GM18867 (cell line): ENCODE data around the gene CDCP2.
"Not testable (repeated sequence)": the region's sequence is repeated elsewhere in the genome, so short reads cannot be mapped to it uniquely, and the experiment has no call there.

Experiments used
- ATAC-seq: cut with Tn5 transposase; IDR thresholded peaks from one replicate; pipeline ENCODE4 v1.9.1; 2021; ENCODE audit warnings: mild to moderate bottlenecking, moderate library complexity; ENCODE audit not compliant: unreplicated experiment

The CDCP2 gene

DNA sequence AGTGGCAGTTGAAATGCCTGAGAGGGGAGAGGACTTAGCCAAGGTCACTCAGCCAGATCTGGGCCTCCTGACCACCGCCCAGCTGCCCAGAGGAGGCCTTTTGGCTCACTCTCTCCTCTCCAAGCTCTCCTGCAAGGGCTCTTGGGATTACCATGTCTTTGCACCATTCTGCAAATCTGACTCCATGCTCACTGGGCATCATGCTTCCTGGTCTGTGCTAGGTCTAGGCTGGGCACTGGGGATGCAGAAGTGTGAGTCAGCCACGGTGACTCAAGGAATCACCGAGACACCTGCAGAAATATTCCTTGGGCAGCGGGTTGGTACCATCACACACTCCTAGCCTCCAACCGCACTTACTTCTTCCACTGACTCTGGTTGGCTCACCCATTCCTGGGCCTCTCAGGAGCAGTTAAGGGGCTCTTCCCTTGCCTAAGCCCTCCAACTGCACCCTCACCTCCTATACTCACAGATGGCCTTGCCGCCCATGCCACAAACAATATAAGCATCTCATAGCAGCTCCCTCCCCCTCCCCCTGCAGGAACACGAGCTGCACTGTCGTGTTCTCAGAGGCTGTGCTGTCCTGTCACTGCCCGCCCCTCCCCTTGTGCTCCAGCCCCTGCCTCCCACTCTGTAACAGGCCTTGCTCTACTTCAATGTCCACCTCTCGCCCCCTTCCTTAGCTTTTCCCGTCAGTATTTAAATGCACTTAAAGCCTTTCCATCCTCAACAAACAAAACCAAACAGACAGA, 34.8 kb downstream of the CDCP2 start:
- ATAC-seq = no peak

DNA sequence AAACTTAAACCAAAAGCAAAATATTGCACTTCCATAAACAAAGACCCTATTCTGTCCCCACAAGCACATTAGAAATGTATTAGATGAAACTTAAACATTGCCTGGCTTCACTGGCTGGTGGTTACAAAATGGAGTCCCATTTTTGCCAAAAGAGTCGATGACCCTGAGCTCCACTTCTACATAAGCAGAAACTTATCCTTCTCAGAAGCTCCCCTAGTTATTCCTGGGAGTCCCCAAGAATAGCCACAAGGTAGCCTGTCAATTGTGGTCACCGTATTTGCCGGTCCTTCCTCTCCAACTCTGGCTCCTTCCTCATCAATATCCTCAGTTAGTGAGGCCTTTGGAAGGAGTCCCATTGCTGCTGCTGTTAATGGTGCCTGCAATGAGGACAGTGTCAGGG, 37.3 kb downstream of the CDCP2 start:
- ATAC-seq = no peak

DNA sequence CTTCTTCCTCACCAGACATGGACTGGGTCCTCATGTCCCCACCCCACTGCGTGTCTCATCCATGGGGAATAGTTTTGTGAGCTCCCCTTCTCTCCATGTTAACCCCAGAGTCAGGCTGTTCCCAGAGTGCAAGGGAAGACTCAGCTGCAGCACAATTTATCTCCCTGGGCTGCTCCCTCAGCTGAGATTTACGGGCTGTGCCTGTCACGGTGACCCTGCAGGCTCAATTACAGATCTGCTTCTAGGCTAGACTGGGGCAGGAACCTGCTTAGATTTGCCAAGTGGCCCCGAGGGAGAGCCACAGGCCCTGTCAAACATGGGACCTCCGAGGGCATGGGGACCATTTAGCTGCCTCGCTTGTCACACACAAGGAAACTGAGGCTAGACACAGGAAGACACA, 37.8 kb downstream of the CDCP2 start:
- ATAC-seq = no peak

DNA sequence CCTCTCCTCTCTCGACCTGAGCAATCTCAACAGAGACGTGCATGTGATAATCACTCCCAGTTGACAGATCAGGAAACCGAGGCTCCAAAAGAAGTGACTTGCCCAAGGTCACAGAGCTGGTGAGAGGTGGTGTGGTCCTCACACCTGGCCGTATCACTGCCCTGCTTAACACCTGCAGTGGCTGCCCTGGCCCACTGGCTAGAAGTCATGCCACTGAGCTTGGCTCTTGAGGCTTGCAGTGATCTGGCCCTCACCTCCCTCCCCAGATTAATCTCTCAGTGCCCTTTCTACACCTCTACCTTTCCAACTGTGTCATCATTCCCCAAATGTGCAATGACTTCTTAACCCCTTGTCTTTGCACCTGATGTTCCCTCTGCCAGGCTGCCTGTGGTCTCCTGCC, 38.8 kb downstream of the CDCP2 start:
- no peak for ATAC-seq

DNA sequence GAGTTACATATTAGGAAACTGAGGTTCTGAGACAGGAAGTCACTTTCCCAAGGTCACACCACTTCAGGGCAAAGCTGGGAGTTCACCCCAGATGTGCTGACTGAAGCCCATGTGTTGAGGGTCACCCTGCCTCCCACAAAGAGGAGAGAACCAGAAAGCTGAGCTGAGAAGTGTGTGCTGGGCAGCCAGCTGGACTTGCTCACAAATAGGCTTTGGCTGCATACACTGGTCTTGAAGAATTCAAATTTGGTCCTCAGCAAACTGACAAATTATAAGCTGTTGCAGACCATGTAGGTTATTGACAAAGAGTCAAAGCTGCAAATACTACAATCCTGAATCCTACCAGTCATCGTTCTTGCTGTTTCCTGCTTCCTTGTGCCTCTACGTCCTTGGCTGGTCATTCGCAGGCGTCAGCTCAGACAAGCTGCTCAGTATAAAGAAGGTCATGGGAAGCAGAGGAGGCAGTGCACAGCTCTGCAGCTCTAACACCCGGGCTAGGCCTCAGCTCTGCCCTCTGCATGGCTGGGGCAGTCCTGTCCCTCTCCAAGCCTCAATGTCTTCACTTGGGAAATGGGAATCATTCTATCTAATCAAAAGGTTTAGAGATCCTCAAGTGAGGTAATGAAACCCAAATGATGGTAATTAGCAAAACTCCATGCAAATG, 40.0 kb downstream of the CDCP2 start:
- ATAC-seq = no peak

DNA sequence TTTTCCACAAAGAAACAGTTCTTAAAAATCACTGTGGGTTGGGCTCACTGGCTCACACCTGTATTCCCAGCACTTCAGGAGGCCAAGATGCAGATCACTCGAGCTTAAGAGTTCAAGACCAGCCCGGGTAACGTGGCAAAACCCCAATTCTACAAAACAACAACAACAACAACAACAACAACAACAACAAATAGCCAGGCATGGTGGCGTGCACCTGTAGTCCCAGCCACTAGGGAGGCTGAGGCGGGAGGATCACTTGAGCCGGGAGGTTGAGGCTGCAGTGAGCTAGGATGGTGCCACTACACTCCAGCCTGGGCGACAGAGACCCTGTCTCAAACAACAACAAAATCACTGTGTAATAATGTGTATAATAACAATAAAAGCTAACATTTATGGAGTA, 40.8 kb downstream of the CDCP2 start:
- no peak for ATAC-seq

DNA sequence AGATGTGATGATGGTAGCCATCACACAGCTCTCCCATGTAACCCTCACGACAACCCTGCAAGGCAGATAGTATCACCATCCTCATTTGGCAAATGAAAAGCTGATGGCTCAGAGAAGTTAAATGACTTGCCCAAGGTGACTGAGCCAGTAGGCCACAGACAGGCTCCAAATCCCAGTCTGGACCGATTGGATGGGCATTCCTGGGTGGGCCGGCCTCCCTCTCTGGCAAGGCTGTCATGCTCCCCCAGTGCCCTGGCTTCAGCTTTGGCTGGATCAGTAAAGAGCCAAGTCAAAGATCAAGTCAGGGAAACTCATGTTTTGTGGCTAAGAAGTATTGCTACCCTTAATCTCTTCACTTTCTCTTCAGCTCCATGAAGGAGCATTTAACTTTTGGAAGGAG, 41.2 kb downstream of the CDCP2 start:
- ATAC-seq = no peak

DNA sequence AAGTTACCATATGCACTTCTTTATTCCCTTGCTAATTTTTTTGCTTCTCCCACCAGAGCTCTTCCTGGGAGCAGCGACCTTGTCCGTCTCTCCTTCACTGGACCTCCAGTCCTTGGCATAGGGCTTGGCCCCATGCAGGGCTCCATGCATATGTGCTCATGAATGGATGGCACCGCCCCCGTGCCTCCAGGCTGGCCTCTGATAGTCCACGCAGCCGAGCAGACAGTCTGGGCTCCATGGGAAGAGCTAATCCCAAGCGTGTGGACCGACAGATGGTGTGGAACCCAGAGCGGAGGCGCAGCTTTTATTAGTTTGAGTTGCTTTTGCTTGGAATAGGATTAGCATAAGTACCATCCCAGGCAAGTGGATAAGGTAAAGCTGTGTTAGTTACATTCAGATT, 41.8 kb downstream of the CDCP2 start:
- no peak for ATAC-seq

DNA sequence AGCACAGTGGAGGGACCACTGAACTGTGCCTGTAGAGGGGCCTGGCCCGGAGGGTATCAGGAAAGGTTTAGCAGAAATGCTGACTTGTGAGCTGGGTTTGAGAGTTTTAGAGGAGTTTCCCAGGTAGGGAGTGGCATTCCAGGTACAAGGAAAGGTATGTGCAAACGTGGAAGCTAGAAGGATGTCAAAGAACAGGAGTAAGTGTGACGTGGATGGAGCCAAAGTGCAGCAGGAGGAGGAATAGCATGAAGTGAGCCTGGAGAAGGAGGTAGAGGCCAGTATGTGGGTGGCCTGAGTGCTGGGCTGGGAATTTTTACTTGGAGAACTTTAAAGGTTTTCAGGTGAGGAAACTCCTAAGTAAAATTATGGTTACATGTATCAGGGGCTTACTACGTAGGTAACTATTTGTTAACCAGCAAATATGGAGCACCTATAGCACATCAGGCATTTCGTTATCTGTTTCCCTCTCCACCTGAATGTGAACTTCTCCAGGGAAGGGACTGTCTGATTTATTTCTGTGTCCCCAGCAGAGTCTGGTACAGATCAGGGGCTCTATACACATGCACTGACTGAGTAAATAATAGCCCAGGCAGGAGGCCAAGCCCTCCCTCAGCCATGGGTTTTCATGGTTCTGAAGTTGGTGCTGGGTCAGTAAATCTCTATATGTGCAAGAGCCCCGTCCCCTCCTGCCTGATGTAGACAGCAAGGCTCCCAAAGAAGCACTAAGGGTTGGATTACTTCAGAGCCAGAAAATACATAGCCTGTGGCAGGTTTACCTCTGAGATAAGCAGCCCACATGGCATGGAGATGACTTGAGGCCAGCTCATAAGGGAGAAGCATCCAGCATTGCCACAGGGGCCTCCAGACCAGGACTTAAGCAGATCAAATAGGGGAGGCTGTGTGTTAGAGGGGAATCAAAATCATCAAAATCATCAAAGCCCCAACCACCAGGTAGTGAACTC, 43.4 kb downstream of the CDCP2 start:
- no peak for ATAC-seq

DNA sequence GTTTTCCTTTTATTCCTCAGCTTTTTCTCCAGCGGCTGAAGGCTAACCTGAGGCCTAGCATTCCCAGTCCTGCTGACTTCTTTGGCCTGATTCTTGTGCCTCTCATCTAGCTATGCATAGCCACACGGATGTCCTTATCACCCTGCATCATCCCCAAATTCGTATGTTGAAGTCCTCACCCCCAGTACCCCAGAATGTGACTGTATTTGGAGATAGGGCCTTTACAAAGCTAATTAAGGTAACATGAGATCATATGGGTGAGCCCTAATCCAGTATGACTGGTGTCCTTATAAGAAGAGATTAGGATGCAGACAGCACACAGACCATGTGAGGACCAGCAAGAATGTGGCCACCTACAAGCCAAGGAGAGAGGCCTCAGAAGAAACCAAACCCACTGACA, 44.6 kb downstream of the CDCP2 start:
- no peak for ATAC-seq

DNA sequence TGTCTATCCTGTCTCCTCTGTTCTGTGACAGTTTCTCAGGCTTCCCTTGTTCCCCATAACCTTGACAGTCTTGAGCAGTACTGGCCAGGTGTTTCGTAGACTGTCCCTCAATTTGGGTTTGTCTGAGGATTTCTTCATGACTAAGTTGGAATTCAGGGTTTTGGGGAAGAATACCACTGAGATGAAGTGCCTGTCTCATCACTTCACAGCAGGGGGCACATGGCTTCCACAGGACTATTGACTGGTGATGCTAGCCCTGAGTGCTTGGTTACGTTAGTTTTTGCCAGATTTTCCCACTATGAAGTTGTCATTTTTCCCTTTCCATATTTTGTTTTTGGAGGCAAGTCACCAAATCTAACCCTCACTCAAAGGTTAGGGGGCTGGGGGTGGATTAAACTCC, 45.7 kb downstream of the CDCP2 start:
- no peak for ATAC-seq

DNA sequence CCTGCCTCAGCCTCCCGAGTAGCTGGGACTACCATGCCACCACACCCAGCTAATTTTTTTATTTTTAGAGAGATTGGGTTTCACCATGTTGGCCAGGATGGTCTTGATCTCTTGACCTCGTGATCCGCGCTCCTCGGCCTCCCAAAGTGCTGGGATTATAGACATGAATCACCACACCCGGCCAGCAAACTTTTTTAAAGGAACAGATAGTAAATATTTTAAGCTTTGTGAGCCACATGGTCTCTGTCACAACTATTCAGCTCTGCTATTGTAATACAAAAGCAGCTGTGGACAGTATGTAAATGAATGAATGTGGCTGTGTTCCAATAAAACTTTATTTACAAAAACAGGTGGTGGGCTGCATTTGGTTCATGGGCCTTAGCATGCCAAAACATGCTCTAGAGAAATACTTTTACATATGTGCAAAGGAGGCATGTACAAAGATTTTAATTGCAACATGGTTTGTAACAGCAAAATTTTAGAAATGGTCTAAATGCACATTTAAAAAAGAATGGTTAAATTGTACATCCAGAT, 47.0 kb downstream of the CDCP2 start:
- ATAC-seq = no peak

DNA sequence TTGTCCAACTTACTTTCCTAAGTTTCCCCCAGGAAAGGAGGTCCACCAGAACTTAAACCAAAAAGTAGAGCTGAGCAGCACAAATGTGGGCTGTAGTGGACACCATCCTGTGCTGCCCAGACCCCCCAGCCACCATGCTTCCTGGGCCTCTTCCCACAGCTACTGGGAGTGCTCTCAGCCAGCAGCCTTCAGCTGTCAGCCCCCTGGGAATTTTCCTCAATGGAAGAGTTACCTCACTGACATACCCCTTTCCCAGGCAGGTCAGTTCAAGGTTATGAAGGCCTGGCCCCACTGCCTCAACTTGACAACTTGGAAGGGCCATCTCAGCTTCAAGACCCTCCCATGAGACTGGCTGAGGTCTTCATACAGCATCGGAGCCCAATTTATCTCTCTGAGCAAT, 47.7 kb downstream of the CDCP2 start:
- no peak for ATAC-seq

DNA sequence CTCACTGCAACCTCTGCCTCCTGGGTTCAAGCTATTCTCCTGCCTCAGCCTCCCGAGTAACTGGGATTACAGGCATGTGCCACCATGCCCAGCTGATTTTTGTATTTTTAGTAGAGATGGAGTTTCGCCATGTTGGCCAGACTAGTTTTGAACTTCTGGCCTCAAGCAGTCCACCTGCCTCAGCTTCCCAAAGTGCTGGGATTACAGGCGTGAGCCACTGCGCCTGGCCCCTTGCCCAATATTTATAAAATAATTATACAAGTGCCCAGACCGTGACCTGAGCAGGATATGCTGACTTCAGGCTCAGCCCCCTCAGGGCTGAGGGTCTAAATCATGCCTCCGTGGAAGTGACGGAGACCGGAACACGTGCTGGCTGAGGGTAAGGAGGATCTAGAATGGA, 48.2 kb downstream of the CDCP2 start:
- ATAC-seq = not testable (repeated sequence)

DNA sequence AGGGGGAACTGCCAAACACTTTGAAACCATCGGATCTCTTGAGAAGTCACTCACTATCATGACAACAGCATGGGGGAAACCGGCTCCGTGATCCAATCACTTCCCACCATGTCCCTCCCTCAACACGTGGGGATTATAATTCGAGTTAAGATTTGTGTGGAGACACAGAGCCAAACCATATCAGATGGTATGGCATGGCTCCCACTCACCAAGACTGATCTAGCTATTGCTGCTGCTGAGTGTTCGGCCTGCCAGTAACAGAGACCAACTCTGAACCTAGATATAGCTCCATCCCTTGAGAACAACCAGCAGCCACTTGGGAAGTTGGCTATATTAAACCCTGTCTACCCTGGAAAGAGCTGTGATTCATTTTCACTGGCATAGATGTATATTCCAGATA, 49.4 kb downstream of the CDCP2 start:
- no peak for ATAC-seq

DNA sequence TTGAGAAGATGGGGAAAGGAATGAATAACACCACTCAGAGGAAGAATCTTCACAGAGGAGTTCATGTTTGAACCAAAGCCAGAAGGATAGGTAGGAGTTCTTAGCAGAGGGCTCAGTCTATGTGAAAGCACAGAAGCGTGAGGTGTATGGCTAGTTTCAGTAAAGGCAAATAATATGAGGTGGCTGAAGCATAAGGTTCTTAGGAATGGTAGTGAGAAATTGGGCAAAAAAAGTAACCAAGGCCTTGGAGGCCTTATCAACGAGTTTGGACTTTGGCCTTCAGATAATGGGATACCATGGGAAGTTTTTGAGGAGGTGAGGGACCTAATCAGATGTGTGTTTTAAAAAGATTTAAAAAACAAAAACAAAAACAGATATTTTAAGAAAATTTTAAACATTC, 52.3 kb downstream of the CDCP2 start:
- no peak for ATAC-seq

DNA sequence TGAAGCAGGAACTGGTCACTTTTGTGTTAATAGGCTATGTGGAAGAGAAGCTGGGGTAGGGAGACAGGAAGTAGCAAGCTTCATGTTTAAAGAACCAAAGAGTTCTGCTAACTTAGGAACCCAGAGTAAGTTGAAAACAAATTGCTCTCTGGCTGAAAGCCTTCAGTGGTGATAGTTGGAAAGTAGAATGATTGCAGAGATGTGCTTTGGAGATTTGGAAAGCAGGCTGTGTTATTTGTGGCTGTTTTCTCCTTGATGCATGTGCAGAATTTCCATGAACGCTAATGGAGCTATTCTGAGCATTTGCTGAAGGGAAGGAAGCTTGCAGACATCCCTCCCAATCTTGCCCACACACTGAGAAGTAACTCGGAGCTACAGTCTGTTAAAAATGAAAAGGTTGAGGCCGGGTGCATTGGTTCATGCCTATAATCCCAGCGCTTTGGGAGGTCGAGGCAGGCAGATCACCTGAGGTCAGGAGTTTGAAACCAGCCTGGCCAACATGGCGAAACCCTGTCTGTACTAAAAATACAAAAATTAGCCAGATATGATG, 53.7 kb downstream of the CDCP2 start:
- ATAC-seq = no peak

DNA sequence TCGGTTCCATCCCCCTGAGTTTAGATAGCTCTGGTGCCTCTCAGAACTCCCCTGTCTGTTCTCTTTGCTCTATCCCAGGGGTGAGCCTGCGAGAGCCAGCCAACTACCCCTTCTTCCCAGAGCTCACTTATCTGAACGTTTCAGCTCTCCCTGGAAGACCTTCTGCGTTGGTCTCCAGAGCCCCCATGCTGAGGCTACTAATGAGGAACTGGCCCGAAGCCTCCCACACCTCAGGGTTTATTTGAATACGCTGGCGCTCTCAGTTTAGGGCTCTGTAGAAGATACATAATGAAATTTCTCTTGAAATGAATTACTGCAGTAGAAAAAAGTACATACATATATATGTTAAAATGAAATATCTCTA, 55.9 kb downstream of the CDCP2 start:
- no peak for ATAC-seq

DNA sequence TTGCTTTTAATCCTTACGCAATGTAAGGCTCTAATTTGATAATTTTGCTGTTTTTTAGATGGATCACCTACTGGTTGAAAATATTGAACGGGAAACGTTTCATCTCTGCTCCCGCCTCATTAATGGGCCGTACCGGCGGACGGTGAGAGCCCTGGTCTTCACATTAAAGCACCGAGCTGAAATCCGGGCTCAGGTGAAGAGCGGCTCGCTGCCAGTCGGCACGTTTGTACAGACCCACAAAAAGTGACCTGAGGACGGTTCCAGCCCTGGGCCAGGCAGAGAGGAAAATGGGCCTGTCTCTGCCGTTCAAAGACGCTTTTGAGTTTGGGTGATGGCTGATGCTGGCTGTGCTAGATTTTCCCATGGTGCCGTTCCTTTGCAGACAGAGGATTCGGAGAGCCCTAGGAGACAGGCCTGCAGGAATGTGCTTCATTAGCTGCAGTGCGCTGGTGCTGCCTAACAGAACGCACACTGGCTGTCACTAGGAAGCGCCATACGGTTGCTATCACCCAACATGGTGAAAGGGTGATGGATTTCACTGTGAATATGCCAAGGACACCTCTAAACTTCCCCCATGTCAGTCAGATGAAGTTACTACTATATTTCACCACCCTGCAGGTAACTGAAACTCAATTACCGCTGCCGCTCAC, 56.4 kb downstream of the CDCP2 start:
- ATAC-seq = no peak

DNA sequence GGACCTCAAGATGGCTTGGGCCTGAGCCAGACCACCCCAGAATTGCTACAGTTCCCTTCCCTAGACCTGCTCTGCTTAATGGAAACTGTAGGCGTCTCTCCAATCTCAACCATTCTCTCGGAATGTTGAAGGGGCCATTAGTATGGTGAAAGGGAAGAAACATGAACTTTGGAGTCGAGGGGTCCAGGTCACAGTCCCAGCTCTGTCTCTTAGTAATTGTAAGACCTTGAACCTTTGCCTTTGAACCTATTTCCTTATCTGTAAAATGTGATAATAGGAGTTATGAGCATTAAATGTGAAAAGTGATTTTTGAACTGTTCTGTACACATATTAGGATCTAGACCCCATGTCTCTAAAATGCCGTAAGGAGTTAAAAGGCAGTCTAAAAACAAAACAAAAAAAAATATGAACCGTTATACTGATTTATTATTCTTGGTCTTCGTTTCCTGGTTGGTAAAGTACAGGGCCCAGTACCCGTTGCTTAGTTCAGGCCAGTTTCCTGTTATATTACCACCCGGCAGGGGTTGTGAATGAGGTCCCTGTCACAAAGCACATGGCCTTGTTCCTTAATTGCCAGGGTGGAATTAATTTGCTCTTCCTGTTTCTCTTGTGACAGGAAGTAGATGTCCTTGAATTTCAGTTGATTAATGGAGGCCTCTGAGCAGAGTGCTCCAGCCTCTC, 57.1 kb downstream of the CDCP2 start:
- no peak for ATAC-seq
